NCI-H774 (cell line): ENCODE measurements around the gene TP63.
"Not testable (repeated sequence)": the region's sequence is repeated elsewhere in the genome, so short reads cannot be mapped to it uniquely, and the experiment has no call there.

ENCODE experiments used
- DNase-seq: peaks from one replicate; lab custom pipeline; 2025; lab: John Stamatoyannopoulos, UW

TP63 gene

DNA sequence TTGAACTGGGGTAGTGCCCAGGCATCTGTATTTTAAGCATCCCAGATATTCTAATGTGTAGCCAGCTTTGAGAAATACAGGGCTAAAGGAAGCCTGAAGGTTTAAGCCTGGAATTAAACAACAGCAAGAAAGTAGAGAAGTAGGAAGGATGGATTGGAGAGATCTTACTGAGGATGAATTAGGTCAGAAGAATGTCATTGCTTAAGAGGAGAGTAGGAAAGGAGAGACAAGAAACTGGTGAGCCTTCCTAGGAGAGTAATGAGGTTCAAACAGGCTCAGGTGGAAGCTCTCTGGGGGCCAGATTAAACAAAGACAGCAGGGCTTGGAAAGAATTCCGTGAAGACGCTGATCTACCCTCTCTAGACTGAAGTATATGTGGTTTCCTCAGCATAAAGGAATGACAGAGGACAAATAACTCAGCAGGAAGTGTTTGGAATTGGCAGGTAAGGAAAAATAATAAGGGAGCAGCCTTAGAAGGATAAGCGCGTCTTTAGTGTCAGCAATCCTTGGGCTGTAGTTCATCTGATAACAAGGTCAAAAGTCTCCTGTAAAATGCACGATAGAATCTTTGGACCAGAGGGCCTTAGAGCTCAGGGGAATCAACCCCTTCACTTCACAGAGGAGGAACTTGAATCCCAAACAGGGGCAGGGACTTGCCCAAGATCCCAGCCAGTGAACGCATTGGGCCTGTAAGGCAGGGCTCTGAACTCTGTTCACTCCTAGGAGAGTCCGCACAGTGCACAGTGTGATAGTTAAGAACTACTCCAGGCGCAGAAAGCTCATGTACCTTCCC lies 90.9 kb downstream of the TP63 start:
- DNase-seq = no peak

DNA sequence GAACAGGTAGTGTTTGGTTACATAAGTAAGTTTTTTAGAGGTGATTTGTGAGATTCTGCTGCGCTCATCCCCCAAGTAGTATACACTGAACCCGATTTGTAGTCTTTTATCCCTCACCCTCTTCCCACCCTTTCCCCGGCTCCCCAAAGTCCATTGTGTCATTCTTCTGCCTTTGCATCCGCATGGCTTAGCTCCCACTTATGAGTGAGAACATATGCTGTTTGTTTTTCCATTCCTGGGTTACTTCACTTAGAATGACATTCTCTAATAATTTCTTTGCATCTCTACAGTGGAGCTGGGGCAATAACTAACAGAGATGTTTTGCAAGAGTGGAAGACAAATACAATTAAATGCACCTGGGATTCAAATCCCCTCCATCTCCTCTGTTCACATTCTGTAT lies 93.2 kb downstream of the TP63 start:
- no peak for DNase-seq

DNA sequence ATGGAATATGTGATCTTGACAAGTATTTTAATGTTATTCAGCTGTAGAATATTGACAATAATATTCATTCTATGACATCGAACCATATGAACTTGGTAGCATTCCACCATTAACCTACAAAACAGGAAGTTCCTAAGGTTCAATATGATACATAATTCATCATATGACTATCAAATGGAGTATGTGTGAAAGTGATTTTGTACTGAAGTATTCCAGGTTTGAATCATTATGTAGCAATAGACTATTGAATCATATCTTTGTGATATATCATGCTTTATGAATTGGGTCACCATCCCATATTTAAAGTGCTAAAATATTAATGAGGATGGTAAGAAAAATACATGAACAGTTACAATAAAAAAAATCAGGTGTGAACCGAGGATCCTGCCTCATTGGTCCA lies 95.1 kb downstream of the TP63 start:
- no peak for DNase-seq

DNA sequence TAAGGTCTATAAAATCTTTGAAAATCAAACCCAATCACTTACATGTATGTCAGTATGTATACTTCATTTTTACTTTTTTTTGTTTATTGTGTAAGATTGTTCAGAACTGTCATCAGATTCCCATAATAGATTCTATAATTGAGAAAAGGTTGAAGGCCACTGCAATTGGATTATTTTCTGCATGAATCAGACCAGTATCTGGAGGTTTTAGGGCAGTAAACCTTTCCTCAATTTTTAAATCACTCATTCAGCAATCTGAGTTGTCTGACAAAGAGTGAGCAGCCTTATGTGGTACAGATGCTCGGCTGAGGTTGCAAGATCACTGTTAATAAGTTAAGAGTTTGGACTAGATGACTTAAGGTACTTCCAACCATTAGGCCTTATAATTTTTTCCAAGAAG lies 96.0 kb downstream of the TP63 start:
- no peak for DNase-seq

DNA sequence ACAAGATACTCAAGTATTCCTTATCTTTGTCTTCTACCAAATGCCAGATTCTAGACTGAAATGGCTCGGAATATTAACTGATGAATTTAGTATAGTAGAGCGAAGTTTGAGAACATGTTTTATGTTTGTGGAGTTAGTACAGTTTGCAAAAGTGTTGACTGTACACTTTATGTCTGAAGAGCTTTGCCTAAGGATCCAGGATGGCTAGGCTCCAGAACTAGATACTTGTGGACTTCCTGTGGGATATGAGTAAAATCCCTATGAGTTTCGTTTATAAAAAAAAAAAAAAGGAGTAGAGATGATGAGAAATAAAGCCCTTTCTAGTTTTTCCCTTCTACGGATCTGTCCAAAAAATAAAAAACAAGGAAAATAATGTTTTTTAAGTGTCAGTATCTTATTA lies 96.7 kb downstream of the TP63 start:
- no peak for DNase-seq

DNA sequence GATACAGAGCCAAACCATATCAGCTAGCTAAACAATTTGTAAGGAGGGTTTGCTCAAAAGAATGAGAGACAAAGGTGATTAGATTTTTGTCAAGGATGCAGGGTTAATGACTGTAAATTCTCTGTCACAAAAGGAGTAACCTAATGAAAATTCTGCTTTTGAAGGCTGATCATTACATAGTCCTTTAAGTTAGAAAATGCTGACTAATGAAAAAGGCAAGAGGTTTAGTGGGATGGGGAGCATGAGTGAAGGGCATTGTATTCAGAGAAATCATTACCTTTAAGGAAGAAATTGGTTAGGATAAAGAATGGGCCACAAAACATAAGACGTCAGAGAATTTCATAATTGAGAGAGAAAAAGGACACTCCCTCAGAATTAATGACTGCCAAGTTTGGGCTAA lies 97.7 kb downstream of the TP63 start:
- DNase-seq = no peak

DNA sequence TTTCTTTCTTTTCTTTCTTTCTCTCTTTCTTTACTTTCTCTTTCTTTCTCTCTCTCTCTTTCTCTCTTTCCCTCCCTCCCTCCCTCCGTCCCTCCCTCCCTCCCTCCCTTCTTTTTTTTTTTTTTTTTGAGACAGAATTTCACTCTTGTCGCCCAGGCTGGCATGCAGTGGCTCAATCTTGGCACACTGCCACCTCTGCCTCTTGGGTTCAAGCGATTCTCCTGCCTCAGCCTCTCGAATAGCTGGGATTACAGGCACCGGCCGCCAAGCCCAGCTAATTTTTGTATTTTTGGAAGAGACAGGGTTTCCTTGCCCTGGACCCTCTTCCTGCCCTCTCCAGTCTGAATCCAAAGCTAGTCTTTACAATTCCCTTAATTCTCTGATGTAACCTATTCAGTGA lies 102.9 kb downstream of the TP63 start:
- DNase-seq = no peak

DNA sequence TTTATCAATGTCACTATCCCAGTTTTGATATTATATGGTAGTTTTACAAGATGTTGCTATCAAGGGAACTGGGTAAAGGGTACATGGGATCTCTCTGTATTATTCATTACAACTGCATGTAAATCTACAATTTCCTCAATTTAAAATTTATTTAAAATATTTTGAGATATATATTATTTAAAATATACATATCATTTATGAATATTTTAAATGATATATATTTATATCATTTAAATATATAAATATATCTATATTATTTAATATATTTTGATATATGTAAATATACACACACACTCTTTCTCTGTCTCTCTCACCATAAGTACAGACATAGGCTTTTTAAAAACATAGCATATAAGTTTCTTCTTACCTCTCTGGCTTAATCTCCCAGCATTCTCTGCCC lies 104.7 kb downstream of the TP63 start:
- no peak for DNase-seq

DNA sequence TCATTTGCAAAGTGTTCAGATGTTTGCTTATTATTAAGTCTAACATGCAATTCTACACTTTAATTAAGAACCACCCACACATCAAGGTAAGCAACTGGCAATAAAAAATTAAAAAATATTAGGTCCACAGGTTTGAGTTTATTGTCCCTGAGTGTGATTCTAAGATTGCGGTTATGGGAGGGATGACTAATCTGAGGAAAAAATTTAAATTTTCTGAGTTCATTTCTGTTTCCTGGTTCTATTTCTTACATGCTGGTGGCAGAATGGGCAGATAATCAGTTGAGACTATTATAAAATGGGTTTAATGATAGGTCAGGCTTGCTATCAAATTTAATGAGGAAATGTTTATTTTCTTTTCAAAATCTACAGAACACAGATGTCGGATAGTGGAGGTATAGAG lies 105.9 kb downstream of the TP63 start:
- DNase-seq = no peak

DNA sequence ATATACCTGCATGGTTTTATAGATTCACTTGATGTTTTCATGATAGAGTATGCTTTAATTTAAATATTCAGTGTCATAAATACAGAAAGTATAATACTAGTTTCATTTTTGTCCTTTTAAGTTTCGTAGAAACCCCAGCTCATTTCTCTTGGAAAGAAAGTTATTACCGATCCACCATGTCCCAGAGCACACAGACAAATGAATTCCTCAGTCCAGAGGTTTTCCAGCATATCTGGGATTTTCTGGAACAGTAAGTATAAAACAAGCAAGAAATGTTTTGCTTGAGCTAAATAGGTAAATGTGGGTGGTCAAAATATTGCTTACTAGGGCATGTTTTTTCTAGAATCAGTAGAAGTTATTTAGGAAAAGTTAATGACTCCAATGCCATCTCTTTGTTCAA lies 106.4 kb downstream of the TP63 start:
- DNase-seq = no peak

DNA sequence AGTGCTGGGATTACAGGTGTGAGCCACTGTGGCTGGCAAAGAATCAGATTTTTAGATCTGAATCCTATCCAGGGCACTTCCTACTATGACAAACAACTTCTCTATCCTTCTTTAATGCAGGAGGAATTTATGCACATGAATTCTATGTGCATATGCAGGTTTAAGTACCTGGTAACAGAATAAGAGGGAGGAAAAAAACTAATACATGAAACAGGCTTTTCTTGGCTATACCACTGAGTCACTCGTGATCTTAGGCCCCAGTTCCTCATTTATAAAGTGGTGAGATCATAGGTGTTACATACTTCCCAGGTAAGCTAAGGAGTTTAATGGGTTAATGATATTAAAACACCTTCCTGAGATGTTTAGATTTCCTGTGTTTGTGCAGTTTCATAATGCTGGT lies 108.2 kb downstream of the TP63 start:
- no peak for DNase-seq

DNA sequence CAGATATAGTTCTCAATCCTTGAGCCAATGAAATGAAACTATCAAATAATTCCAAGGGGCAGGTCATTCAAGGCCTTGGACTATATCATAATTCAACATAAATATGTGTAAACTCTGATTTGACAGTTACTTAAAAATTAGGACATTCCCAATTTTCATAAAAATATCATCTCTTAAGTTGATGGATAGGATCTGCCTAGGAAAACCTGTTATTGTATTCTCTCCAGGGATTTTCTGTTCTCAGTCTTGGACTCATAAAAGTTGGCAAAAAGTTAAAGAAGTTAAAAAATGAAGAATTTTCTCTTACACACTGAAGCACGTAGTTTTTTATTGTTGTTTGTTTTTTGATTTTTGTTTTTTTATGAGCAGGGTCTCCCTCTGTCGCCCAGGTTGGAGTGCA lies 109.0 kb downstream of the TP63 start:
- DNase-seq = no peak

DNA sequence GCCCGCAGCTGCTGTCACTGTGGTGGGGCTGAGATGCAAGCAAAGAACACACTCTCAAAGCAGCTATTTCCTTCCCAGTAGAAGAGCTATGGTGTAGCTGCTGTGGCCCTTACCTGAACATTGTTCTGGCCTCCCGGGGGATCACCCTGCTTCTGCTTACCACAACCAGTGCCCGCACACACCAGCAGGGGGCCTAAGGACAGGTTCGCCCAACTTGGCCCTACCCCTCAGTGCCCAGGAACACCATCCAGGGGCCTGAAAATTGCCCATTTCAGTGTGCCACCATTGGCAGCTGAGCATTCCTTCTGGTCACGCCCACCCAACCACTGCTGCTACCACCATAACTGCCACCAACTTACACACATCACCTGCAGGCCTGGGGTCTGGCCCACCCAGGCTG lies 113.0 kb downstream of the TP63 start:
- DNase-seq = no peak

DNA sequence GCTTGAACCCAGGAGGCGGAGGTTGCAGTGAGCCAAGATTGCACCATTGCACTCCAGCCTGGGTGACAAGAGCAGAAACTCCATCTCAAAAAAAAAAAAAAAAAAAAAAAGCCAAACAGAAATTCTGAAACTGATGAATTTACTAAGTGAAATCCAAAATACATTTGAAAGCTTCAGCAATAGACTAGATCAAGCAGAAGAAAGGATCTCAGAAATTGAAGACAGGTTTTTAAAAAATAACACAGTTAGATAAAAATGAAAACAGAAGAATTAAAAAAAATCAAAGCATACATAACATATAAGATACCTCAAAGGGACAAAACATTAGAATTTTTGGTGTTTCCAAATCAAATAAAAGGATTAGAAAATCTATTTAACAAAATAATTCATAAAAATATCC lies 114.4 kb downstream of the TP63 start:
- no peak for DNase-seq

DNA sequence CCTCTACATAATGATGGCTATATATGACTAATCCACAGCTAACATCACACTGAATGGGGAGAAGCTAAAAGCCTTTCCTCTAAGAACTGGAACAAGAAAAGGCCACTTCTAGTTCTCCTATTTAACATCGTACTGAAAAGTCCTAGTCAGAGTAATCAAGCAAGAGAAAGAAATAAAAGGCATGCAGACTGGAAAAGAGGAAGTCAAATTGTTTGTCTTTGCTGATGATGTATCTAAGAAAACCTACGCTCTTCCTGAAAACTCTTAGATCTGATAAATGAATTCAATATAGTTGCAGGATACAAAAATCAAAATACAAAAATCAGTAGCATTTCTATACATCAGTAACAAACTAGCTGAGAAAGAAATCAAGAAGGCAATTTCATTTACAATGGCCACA lies 116.9 kb downstream of the TP63 start:
- no peak for DNase-seq

DNA sequence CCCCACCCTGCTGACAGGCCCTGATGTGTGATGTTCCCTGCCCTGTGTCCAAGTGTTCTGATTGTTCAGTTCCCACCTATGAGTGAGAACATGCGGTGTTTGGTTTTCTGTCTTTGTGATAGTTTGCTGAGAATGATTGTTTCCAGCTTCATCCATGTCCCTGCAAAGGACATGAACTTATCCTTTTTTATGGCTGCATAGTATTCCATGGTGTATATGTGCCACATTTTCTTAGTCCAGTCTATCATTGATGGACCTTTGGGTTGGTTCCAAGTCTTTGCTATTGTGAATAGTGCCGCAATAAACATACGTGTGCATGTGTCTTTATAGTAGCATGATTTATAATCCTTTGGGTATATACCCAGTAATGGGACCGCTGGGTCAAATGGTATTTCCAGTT lies 119.8 kb downstream of the TP63 start:
- DNase-seq = not testable (repeated sequence)

DNA sequence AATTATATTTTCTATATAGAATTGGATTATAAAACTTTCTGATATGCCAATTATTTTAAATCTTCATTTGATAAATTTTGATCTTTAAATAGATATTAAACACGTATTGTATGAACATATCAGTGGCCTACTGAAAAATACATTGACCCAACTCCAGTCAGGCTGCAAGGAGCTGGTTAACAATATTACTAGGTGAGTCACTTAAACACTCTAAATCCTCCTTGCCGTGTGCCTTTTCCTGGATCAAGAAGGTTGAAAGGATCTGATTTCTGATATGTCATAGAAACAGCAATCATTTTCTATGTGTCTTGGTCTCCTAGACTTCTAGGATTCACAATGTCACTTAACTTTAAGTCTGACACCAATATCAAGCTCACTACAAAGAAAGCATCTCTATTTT lies 123.2 kb downstream of the TP63 start:
- DNase-seq = no peak

DNA sequence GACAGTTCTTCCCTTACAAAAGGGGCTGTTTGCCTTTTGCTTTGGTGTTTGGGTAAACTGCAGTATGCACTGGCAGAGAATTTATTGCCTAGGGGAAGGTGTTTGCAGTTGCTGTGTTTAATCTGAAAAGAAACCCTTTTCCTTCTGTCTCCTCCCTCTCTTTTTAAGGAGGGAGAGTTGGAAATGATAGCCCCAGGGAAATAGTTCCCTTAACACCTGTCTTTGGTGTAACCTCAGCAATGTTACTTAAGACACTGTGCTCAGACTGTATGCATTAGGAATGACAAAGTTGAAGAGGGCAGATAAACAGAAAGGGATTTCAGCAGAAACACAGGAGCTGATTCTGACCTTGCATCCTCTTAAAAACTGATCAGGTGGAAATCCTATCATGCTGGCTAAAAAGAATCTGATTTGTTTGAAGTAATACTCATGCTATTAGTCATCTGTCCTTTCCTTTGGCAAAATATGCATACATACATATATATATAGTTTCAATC lies 125.4 kb downstream of the TP63 start:
- DNase-seq = no peak

DNA sequence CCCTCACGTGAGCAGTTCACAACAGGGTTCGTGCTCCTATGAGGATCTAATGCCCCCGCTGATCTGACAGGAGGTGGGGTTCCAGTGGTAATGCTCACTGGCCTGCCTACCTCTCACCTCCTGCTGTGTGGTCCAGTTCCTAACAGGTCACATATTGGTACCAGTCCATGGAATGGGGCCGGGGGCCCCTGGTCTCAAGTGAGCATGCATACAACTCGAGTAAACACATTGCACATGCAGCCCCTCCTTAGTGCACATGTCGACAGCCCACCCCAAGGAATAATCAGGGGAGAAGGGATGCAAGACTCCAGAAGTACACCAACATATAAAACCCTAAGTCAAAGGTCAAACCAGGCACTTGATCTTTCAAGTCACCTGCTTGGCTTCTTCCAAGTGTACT lies 127.0 kb downstream of the TP63 start:
- DNase-seq = no peak

DNA sequence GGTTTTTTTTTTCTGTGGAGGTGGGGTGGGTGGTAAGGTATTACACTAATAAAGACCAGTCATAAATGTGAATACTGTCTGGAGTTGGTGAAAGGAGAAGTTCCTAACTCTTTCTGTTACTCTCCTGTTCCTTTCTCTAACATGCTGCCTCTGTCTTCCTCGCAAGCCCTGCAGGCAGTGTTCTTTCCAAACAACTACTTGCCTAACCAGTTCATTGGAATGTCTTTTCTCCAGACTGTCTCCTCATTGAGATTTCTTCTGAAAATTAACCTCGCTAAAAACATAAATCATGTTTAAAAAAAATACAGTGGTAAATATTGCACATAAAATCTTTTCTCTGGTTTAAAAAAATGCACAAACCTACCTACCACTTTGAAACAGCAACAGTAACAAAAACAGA lies 135.2 kb downstream of the TP63 start:
- no peak for DNase-seq

DNA sequence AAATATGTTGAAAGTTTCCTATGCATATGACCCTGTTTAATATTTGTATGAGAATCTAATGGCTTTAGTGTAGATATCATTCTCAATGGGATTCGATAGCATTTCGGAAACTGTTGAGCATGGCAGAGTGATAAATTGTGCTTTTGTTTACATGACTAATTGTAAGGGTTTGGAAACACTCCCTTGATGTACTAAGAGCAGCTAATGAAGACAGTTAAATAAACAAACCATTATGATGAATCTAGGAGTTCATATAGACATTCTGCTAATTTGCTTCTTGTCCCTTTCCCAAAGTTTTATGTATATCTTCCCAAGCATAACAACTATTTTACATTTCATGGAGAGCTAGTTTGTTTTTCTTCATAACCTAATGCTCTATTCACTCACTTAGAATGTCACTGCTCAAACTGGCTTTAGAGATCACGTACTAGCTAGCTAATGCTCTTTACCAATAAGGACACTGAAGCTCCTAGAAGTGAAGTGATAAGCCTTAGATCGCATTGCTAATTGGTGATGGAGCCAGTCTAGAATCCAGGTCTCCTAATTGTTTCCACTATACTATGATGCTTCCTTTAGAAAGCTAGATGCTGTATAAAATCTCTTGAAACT lies 140.8 kb downstream of the TP63 start:
- DNase-seq = no peak

DNA sequence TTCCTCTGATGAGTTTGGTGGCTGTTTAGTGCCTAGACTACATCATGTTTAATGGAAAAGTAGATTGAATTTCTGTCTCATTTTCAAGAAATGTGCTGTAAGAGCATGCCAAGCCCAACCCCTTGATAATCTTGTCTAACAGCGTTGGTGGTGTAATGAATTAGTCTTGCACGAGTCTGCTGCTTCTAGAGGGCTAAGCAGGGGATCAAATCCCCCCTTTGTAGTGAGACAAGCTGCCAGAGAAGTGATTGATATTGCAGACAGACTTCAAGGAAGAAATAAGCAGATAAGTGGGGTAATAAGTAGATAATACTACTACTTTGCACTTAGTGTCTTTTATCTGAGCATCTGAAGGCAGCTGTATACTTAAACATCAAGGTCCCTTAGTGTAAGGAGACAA lies 141.4 kb downstream of the TP63 start:
- no peak for DNase-seq

DNA sequence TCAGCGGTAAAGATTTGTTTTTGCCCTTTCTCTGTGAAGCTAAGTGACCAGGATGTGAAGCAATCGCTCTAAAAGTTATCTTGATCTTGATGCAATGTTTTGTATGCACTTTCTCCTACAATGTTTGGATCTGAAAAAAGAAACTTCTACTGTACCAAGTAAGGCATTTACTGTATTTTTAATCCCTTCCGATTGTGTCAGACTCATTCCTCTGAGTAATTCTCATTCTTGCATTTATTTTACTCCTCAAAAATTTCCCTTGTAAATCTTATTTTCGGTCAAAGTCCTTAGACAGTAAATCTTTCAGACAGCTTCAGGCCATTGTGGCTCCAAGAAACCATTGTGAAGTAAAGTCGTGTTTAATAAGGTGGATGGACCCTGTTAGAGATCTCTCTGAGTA lies 141.9 kb downstream of the TP63 start:
- no peak for DNase-seq
